Measurements from ENCODE around the gene SYT9. TPM values are rescaled to one million over a fixed set of nuclear protein-coding genes. Genes with fewer than 3 reads are reported as not detected.

SYT9 gene
- total RNA-seq, 3 donors from 2014 or later (not counting 1 experiment from before 2014, with no cell fraction given): not detected

GRCh38 chr11:7376386-7376785, 124.7 kb downstream of the SYT9 start:
- Mint-ChIP-seq H3K4me1 (no peaks in the 10 kb centered on the region), H3K27ac (no peak overlapping the region), H3K4me3 (no peak overlapping the region), H3K36me3 (no peaks in the 10 kb centered on the region), H3K9me3 (peaks cover 2 to 3% of the 10 kb centered on the region in 2 donors), H3K27me3 (ENCODE audit: low read depth in 2 of 2) (peaks cover 14 to 30% of the 10 kb centered on the region in 2 donors)
- DNase-seq (no peak), ATAC-seq (no peak)
- H3K9me3 ChIP-seq (ENCODE audit: control insufficient read depth, insufficient read depth, low read length): no peaks in the 10 kb centered on the region
- H3K4me1 ChIP-seq (ENCODE audit: control insufficient read depth, insufficient read depth, low read length): no peaks in the 10 kb centered on the region
- WGBS (ENCODE audit: insufficient coverage): no CpG with 5 or more reads among the region's 1 CpG
- no peak for TF ChIP-seq CTCF (IDR thresholded peaks at IDR 0.05)
- intact Hi-C loops (cut with micrococcal nuclease): no loop called here
- no peak overlapping the region for H3K4me3 ChIP-seq (ENCODE audit: low read length)
- no peaks in the 10 kb centered on the region for H3K27me3 ChIP-seq (ENCODE audit: control insufficient read depth, insufficient read depth, low read length)
- H3K27ac ChIP-seq (ENCODE audit: low read length): no peak overlapping the region
- H3K36me3 ChIP-seq (ENCODE audit: control insufficient read depth, insufficient read depth, low read length): no peaks in the 10 kb centered on the region

- no peak for TF ChIP-seq CTCF (IDR thresholded peaks at IDR 0.05)
- Histone ChIP-seq H3K27ac (ENCODE audit: low read length) (no peak overlapping the region), H3K36me3 (ENCODE audit: control insufficient read depth, insufficient read depth, low read length) (no peaks in the 10 kb centered on the region), H3K27me3 (ENCODE audit: control insufficient read depth, insufficient read depth, low read length) (no peaks in the 10 kb centered on the region), H3K4me1 (ENCODE audit: control insufficient read depth, insufficient read depth, low read length) (no peaks in the 10 kb centered on the region), H3K4me3 (ENCODE audit: low read length) (no peak overlapping the region), H3K9me3 (ENCODE audit: control insufficient read depth, insufficient read depth, low read length) (no peaks in the 10 kb centered on the region)
- H3K4me3 Mint-ChIP-seq: no peak overlapping the region
- no peaks in the 10 kb centered on the region for H3K4me1 Mint-ChIP-seq
- no peak overlapping the region for H3K27ac Mint-ChIP-seq
- ATAC-seq: no peak
- no peaks in the 10 kb centered on the region for H3K9me3 Mint-ChIP-seq
- H3K36me3 Mint-ChIP-seq: no peaks in the 10 kb centered on the region
- intact Hi-C loops (cut with micrococcal nuclease): no loop called here
- peaks cover 11 to 19% of the 10 kb centered on the region in 2 donors for H3K27me3 Mint-ChIP-seq (ENCODE audit: low read depth in 2 of 2)
- 55% methylated on average over 2 of the region's 2 CpGs for WGBS (ENCODE audit: insufficient coverage)
- DNase-seq: no peak
Measured at GRCh38 chr11:7381937-7382336, 130.2 kb downstream of the SYT9 start.

- no peaks in the 10 kb centered on the region for H3K9me3 Mint-ChIP-seq
- no peak overlapping the region for H3K27ac Mint-ChIP-seq
- Histone ChIP-seq H3K27me3 (ENCODE audit: control insufficient read depth, insufficient read depth, low read length) (no peaks in the 10 kb centered on the region), H3K36me3 (ENCODE audit: control insufficient read depth, insufficient read depth, low read length) (no peaks in the 10 kb centered on the region), H3K9me3 (ENCODE audit: control insufficient read depth, insufficient read depth, low read length) (no peaks in the 10 kb centered on the region), H3K4me3 (ENCODE audit: low read length) (no peak overlapping the region), H3K27ac (ENCODE audit: low read length) (no peak overlapping the region), H3K4me1 (ENCODE audit: control insufficient read depth, insufficient read depth, low read length) (no peaks in the 10 kb centered on the region)
- H3K4me1 Mint-ChIP-seq: no peaks in the 10 kb centered on the region
- H3K27me3 Mint-ChIP-seq (ENCODE audit: low read depth in 2 of 2): peaks cover 6 to 8% of the 10 kb centered on the region in 2 donors
- ATAC-seq (no peak), DNase-seq (no peak)
- WGBS (ENCODE audit: insufficient coverage): 73% methylated on average over 3 of the region's 4 CpGs
- intact Hi-C loops (cut with micrococcal nuclease): no loop called here
- H3K4me3 Mint-ChIP-seq: no peak overlapping the region
- no peaks in the 10 kb centered on the region for H3K36me3 Mint-ChIP-seq
- TF ChIP-seq CTCF (IDR thresholded peaks at IDR 0.05): no peak
Measured at GRCh38 chr11:7383406-7383805, 131.7 kb downstream of the SYT9 start.

GRCh38 chr11:7384691-7385090, 133.0 kb downstream of the SYT9 start:
- H3K27me3 Mint-ChIP-seq (ENCODE audit: low read depth in 2 of 2): peaks cover 4 to 8% of the 10 kb centered on the region in 2 donors
- no peak for DNase-seq
- intact Hi-C loops (cut with micrococcal nuclease): no loop called here
- no peak overlapping the region for H3K27ac Mint-ChIP-seq
- H3K9me3 Mint-ChIP-seq: no peaks in the 10 kb centered on the region
- Histone ChIP-seq H3K4me1 (ENCODE audit: control insufficient read depth, insufficient read depth, low read length) (no peaks in the 10 kb centered on the region), H3K36me3 (ENCODE audit: control insufficient read depth, insufficient read depth, low read length) (no peaks in the 10 kb centered on the region), H3K9me3 (ENCODE audit: control insufficient read depth, insufficient read depth, low read length) (no peaks in the 10 kb centered on the region), H3K27me3 (ENCODE audit: control insufficient read depth, insufficient read depth, low read length) (no peaks in the 10 kb centered on the region), H3K4me3 (ENCODE audit: low read length) (no peak overlapping the region), H3K27ac (ENCODE audit: low read length) (no peak overlapping the region)
- H3K4me1 Mint-ChIP-seq: no peaks in the 10 kb centered on the region
- no peaks in the 10 kb centered on the region for H3K36me3 Mint-ChIP-seq
- H3K4me3 Mint-ChIP-seq: no peak overlapping the region
- no peak for ATAC-seq
- no peak for TF ChIP-seq CTCF (IDR thresholded peaks at IDR 0.05)
